Activated CD4-positive, alpha-beta T cell treated with anti-CD3 and anti-CD28 coated beads, Interleukin-2, amount 10 ng/mL, durations not matched to agents 7 days and 5 days (primary cell): ENCODE data around the gene TSPOAP1. TPM values are rescaled to one million over a fixed set of nuclear protein-coding genes. Genes with fewer than 3 reads are reported as not detected.
A peak's percentile ranks its signal among the peaks of the same experiment; 100 is the strongest.

Experiments used
- CTCF ChIA-PET: fragments of 350-600 bp; sonication (Branson Sonifier 250); formaldehyde crosslinking; loops from one replicate; lab custom pipeline; 2021; ENCODE audit warnings: antibody characterized with exemption; lab: Charles Lee
- POLR2A ChIA-PET: fragments of 350-600 bp; sonication (Branson Sonifier 250); formaldehyde crosslinking; loops from one replicate; lab custom pipeline; 2021; ENCODE audit warnings: antibody characterized with exemption; lab: Charles Lee
- DNase-seq: peaks from one replicate; pipeline ENCODE4 v3.0.0-alpha.2; 2020
- H3K27ac Mint-ChIP-seq: one replicate; pipeline ENCODE4 v1.8.0; 2021; ENCODE audit warnings: mild to moderate bottlenecking, moderate library complexity, mixed read lengths
- H3K27me3 Mint-ChIP-seq: one replicate; pipeline ENCODE4 v1.8.0; 2021; ENCODE audit warnings: mixed read lengths
- H3K36me3 Mint-ChIP-seq: one replicate; pipeline ENCODE4 v1.8.0; 2021; ENCODE audit warnings: low read depth, mixed read lengths
- H3K4me1 Mint-ChIP-seq: one replicate; pipeline ENCODE4 v1.8.0; 2021; ENCODE audit warnings: mixed read lengths
- H3K4me3 Mint-ChIP-seq: one replicate; pipeline ENCODE4 v1.8.0; 2021; ENCODE audit warnings: mild to moderate bottlenecking, moderate library complexity, mixed read lengths
- H3K9me3 Mint-ChIP-seq: one replicate; pipeline ENCODE4 v1.8.0; 2021; ENCODE audit warnings: mixed read lengths
- total RNA-seq, 2 experiments: library from RNA; stranded (reverse); gene quantifications; one replicate each; pipeline ENCODE4 v1.2.3, GENCODE V29; 2021

Gene TSPOAP1
- total RNA-seq, 2 experiments from 2014 or later, result 44.1 to 57.5 TPM

GRCh38 chr17:58317421-58318064 lies 11.1 kb downstream of the TSPOAP1 start:
- POLR2A ChIA-PET, result interaction anchor here (0.5 to 3.2 kb wide), 10 partner anchors 9 to 133 kb away, joined by 3 to 25 read pairs (median 6); partner anchors contain the start of genes RNF43, SUPT4H1 and TSPOAP1
- peak overlapping the region; percentile 86 for H3K27ac Mint-ChIP-seq
- H3K4me1 Mint-ChIP-seq, result peaks cover 17% of the 10 kb centered on the region
- peak; percentile 77 for DNase-seq
- CTCF ChIA-PET, result interaction anchor here (0.6 to 5.5 kb wide), 47 partner anchors 9 to 766 kb away, joined by 3 to 40 read pairs (median 4); partner anchors contain the start of genes HSF5, MTMR4, RNF43 and SUPT4H1
- H3K27me3 Mint-ChIP-seq, result no peaks in the 10 kb centered on the region
- H3K4me3 Mint-ChIP-seq, result peak overlapping the region; percentile 3
- peaks cover 18% of the 10 kb centered on the region for H3K36me3 Mint-ChIP-seq
- H3K9me3 Mint-ChIP-seq, result no peaks in the 10 kb centered on the region

- Mint-ChIP-seq H3K27me3 (no peaks in the 10 kb centered on the region), H3K4me1 (peaks cover 14% of the 10 kb centered on the region), H3K36me3 (peaks cover 9% of the 10 kb centered on the region), H3K4me3 (no peak overlapping the region), H3K27ac (no peak overlapping the region), H3K9me3 (no peaks in the 10 kb centered on the region)
- POLR2A ChIA-PET, result interaction anchor here (1.4 to 3.2 kb wide), 6 partner anchors 10 to 101 kb away, joined by 5 to 25 read pairs (median 11); partner anchors contain the start of genes RNF43, SUPT4H1 and TSPOAP1
- no peak for DNase-seq
- CTCF ChIA-PET, result interaction anchor here (0.6 to 5.5 kb wide), 25 partner anchors 8 to 203 kb away, joined by 3 to 40 read pairs (median 5); partner anchors contain the start of genes RNF43, SUPT4H1 and TSPOAP1
Measured at GRCh38 chr17:58316260-58316960, 12.2 kb downstream of the TSPOAP1 start.

DNA sequence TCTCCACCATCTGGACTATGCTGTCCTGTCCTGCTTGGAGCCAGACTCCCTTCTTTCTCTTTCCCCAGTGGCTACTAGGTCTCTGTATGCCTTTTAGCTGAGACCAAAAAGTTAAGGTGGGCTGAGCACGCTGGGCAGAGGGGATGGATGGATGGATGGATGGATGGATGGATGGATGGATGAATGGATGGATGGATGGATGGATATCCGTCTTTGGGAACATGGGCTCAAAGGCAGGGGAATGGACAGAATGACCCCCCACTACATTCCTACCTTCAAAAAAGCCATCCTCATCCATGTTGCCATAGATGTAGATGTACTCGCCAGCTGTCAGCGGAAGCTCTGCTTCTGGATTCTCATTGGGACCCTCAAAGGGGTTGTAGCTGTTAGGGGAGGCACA lies 12.8 kb downstream of the TSPOAP1 start:
- H3K36me3 Mint-ChIP-seq, result peaks cover 9% of the 10 kb centered on the region
- no peaks in the 10 kb centered on the region for H3K9me3 Mint-ChIP-seq
- peaks cover 14% of the 10 kb centered on the region for H3K4me1 Mint-ChIP-seq
- CTCF ChIA-PET, result interaction anchor here (1.4 to 5.5 kb wide), 6 partner anchors 11 to 202 kb away, joined by 3 to 40 read pairs (median 30); partner anchors contain the start of genes RNF43 and TSPOAP1
- POLR2A ChIA-PET, result interaction anchor here (3.2 kb wide), 1 partner anchor 11 kb away, joined by 25 read pairs; the partner anchor contains the start of gene TSPOAP1
- no peak overlapping the region for H3K27ac Mint-ChIP-seq
- DNase-seq, result no peak
- no peaks in the 10 kb centered on the region for H3K27me3 Mint-ChIP-seq
- no peak overlapping the region for H3K4me3 Mint-ChIP-seq

DNA sequence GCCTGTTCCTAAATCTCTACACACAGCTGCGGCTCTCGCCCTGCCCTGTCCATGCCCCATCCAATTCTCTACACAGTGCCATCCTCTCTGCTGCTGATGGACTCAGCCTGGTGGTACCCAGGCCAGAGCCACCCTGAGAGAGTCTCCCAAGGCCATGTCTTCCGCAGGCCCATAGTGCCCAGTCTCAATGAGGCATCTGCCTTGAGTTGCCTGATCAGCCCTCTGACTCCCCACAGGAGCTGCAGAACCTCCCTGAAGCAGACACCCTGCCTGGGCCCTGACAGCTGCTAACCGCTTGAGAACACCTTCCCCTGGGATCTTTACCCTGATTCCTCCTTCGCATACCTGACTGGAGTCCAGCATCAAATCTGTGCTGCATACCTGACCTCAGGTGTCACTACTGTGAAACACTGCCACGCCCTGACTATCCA lies 13.3 kb downstream of the TSPOAP1 start:
- CTCF ChIA-PET, result interaction anchor here (0.7 to 5.5 kb wide), 5 partner anchors 11 to 203 kb away, joined by 3 to 36 read pairs (median 3); partner anchors contain the start of gene RNF43
- no peaks in the 10 kb centered on the region for H3K27me3 Mint-ChIP-seq
- H3K9me3 Mint-ChIP-seq, result no peaks in the 10 kb centered on the region
- H3K4me3 Mint-ChIP-seq, result no peak overlapping the region
- H3K36me3 Mint-ChIP-seq, result peaks cover 9% of the 10 kb centered on the region
- H3K4me1 Mint-ChIP-seq, result peaks cover 14% of the 10 kb centered on the region
- no peak overlapping the region for H3K27ac Mint-ChIP-seq
- POLR2A ChIA-PET, result interaction anchor here (3.2 kb wide), 1 partner anchor 12 kb away, joined by 25 read pairs; the partner anchor contains the start of gene TSPOAP1
- DNase-seq, result no peak

DNA sequence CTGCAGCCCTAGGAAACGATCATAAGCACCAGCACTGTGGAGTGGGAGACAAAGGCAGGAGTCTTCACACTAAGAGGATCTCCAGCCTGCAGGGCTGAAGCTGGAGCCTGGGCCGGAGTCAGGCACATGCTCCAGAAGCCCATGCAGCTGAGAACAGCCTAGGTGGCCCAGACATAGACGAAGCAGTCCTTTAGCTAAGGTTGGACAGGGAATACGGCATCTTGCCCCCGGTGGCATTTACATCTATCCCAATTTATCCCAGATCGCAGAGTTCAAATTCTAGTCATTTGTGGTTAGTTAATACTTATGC lies 13.9 kb downstream of the TSPOAP1 start:
- DNase-seq, result no peak
- Mint-ChIP-seq H3K36me3 (peaks cover 9% of the 10 kb centered on the region), H3K27ac (no peak overlapping the region), H3K27me3 (no peaks in the 10 kb centered on the region), H3K4me3 (no peak overlapping the region), H3K9me3 (no peaks in the 10 kb centered on the region), H3K4me1 (peaks cover 14% of the 10 kb centered on the region)
- CTCF ChIA-PET, result interaction anchor here (0.6 to 5.5 kb wide), 6 partner anchors 10 to 203 kb away, joined by 3 to 36 read pairs (median 3); partner anchors contain the start of gene RNF43
- POLR2A ChIA-PET, result interaction anchor here (0.6 kb wide), 1 partner anchor 36 kb away, joined by 3 read pairs; no protein-coding TSS in a partner anchor

DNA sequence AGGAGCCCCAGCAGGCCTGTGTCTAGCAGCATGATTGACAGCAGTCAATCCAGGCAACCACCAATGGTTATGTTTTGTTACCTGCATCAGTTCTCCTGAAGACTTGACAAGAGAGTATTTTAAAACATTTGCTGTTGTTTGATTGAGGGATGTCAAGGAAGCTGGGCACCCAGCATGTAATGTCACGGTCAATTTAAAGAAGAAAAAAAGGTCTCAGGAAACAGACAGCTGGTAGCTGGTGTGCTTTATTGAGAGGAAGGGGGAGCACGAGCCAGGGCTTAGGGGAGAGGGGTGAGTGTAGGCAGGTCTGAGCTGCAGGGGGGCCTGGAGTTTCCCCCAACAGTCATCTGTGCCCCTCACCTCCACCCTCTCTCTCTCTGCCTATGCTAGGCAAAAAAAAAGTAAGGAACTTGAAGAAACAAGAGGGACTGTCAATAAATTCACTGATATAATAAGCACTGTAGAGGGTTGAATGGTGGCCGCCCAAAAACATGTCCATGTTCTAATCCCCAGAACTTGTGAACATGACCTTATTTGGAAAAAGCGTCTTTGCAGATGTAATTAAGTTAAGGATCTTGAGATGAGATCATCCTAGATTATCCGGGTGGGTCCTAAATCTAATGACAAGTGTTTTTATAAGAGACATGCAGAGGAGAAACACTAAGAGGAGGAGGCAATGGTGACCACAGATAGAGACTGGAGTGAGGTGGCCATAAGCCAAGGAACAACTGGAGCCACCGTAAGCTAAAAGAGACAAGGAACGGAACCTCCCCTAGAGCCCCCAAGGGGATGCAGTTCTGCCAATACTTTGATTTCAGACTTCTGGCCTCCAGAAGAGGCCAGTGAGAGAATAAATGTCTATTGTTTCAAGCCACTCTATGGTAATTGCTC lies 14.5 kb downstream of the TSPOAP1 start:
- DNase-seq, result no peak
- H3K27ac Mint-ChIP-seq, result no peak overlapping the region

DNA sequence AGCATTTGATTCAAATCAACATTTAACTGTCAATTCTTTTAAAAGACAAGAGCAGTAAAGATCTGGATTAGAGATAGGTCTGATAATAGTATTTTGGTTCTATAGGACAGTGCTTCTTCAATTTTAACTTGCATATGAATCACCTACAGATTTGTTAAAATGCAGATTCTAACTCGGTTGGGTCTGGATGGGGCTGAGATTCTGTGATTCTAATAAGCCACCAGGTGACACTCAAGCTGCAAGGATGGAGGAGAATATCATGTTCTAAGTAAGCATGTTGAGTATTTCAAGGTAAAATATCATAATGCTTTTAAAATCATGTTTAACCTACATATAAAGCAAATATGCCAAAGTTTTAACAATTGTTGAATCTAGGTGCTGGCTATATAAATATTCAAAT lies 15.8 kb downstream of the TSPOAP1 start:
- Mint-ChIP-seq H3K9me3 (no peaks in the 10 kb centered on the region), H3K27ac (no peak overlapping the region), H3K4me1 (peaks cover 9% of the 10 kb centered on the region), H3K36me3 (peaks cover 9% of the 10 kb centered on the region), H3K27me3 (no peaks in the 10 kb centered on the region), H3K4me3 (no peak overlapping the region)
- ChIA-PET POLR2A (interaction anchor here (0.7 to 1.1 kb wide), 2 partner anchors 15 to 132 kb away, joined by 3 read pairs; no protein-coding TSS in a partner anchor), CTCF (interaction anchor here (0.6 to 2.1 kb wide), 5 partner anchors 9 to 44 kb away, joined by 3 to 10 read pairs (median 4); no protein-coding TSS in a partner anchor)
- DNase-seq, result no peak

More for the DNA sequence above, 14.5 kb downstream of the TSPOAP1 start:
- ChIA-PET POLR2A (interaction anchor here (0.6 kb wide), 1 partner anchor 36 kb away, joined by 3 read pairs; no protein-coding TSS in a partner anchor), CTCF (interaction anchor here (0.6 to 5.5 kb wide), 7 partner anchors 9 to 204 kb away, joined by 3 to 36 read pairs (median 3); partner anchors contain the start of gene RNF43)
- peaks cover 14% of the 10 kb centered on the region for H3K4me1 Mint-ChIP-seq
- no peak overlapping the region for H3K4me3 Mint-ChIP-seq
- peaks cover 9% of the 10 kb centered on the region for H3K36me3 Mint-ChIP-seq
- no peaks in the 10 kb centered on the region for H3K9me3 Mint-ChIP-seq
- H3K27me3 Mint-ChIP-seq, result no peaks in the 10 kb centered on the region

- CTCF ChIA-PET, result interaction anchor here (0.8 to 2.1 kb wide), 3 partner anchors 8 to 35 kb away, joined by 4 to 10 read pairs (median 8); no protein-coding TSS in a partner anchor
- H3K27me3 Mint-ChIP-seq, result no peaks in the 10 kb centered on the region
- H3K4me1 Mint-ChIP-seq, result peaks cover 2% of the 10 kb centered on the region
- peaks cover 7% of the 10 kb centered on the region for H3K36me3 Mint-ChIP-seq
- DNase-seq, result no peak
- H3K27ac Mint-ChIP-seq, result no peak overlapping the region
- no peak overlapping the region for H3K4me3 Mint-ChIP-seq
- POLR2A ChIA-PET, result interaction anchor here (0.6 to 1.1 kb wide), 3 partner anchors 15 to 1026 kb away, joined by 3 read pairs; no protein-coding TSS in a partner anchor
- H3K9me3 Mint-ChIP-seq, result no peaks in the 10 kb centered on the region
Measured at GRCh38 chr17:58312021-58312630, 16.5 kb downstream of the TSPOAP1 start.

GRCh38 chr17:58311429-58311894 lies 17.1 kb downstream of the TSPOAP1 start:
- DNase-seq, result no peak
- no peaks in the 10 kb centered on the region for H3K27me3 Mint-ChIP-seq
- H3K36me3 Mint-ChIP-seq, result peaks cover 7% of the 10 kb centered on the region
- H3K4me3 Mint-ChIP-seq, result no peak overlapping the region
- no peak overlapping the region for H3K27ac Mint-ChIP-seq
- no peaks in the 10 kb centered on the region for H3K4me1 Mint-ChIP-seq
- CTCF ChIA-PET, result interaction anchor here (2.0 to 2.1 kb wide), 2 partner anchors 8 to 10 kb away, joined by 8 to 10 read pairs; no protein-coding TSS in a partner anchor
- POLR2A ChIA-PET, result no interaction called here
- H3K9me3 Mint-ChIP-seq, result no peaks in the 10 kb centered on the region

- no peak for DNase-seq
Measured at GRCh38 chr17:58310511-58311428, 17.8 kb downstream of the TSPOAP1 start.

More at GRCh38 chr17:58310511-58311428, 17.8 kb downstream of the TSPOAP1 start:
- no peaks in the 10 kb centered on the region for H3K9me3 Mint-ChIP-seq
- ChIA-PET CTCF (interaction anchor here (1.2 kb wide), 1 partner anchor 43 kb away, joined by 3 read pairs; no protein-coding TSS in a partner anchor), POLR2A (no interaction called here)
- H3K4me1 Mint-ChIP-seq, result no peaks in the 10 kb centered on the region
- no peaks in the 10 kb centered on the region for H3K27me3 Mint-ChIP-seq
- H3K27ac Mint-ChIP-seq, result no peak overlapping the region
- H3K4me3 Mint-ChIP-seq, result no peak overlapping the region
- H3K36me3 Mint-ChIP-seq, result peaks cover 7% of the 10 kb centered on the region
